Thyroid gland (tissue), 4 donors: ENCODE measurements around the gene NTRK2.

Experiments used
- POLR2A ChIP-seq, 2 donors: fragments of 450-650 bp; IDR thresholded peaks; one replicate each; pipeline ENCODE4 v1.6.1; 2017; ENCODE audit warnings: antibody characterized with exemption in 2 of 2, mild to moderate bottlenecking in 2 of 2, moderate library complexity in 1 of 2
- TF ChIP-seq, protein P1 (sequence below), 6 experiments: fragments of 200-600 bp in 3 of 6; fragments of 450-650 bp in 3 of 6; sonication (generic) in 3 of 6; IDR thresholded peaks; one replicate each; pipeline ENCODE4 v1.5.1; 2016 to 2019; ENCODE audit warnings: antibody characterized with exemption in 6 of 6, mild to moderate bottlenecking in 2 of 6, inconsistent platforms in 1 of 6, moderate library complexity in 1 of 6

GRCh38 chr9:84669288-84670137 lies at the start of gene NTRK2:
- TF ChIP-seq, protein P1, sequence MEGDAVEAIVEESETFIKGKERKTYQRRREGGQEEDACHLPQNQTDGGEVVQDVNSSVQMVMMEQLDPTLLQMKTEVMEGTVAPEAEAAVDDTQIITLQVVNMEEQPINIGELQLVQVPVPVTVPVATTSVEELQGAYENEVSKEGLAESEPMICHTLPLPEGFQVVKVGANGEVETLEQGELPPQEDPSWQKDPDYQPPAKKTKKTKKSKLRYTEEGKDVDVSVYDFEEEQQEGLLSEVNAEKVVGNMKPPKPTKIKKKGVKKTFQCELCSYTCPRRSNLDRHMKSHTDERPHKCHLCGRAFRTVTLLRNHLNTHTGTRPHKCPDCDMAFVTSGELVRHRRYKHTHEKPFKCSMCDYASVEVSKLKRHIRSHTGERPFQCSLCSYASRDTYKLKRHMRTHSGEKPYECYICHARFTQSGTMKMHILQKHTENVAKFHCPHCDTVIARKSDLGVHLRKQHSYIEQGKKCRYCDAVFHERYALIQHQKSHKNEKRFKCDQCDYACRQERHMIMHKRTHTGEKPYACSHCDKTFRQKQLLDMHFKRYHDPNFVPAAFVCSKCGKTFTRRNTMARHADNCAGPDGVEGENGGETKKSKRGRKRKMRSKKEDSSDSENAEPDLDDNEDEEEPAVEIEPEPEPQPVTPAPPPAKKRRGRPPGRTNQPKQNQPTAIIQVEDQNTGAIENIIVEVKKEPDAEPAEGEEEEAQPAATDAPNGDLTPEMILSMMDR (IDR thresholded peaks at IDR 0.05): peak; percentile 18 to 56 (median 47)
- peak in 1 of 2 donors; percentile 71 for TF ChIP-seq POLR2A (IDR thresholded peaks at IDR 0.05)
